Right lobe of liver (tissue), 6 donors: ENCODE data around the gene IYD. TPM values are rescaled to one million over a fixed set of nuclear protein-coding genes. Genes with fewer than 3 reads are reported as not detected.
A peak's percentile ranks its signal among the peaks of the same experiment; 100 is the strongest.

Experiments used
- ATAC-seq, 4 donors: fragments of 200-7000 bp; cut with Tn5 transposase; one replicate each; pipeline ENCODE4 v1.9.1; 2020; ENCODE audit warnings: mild to moderate bottlenecking in 4 of 4, moderate library complexity in 4 of 4
- DNase-seq, 3 donors: peaks; one replicate each; pipeline ENCODE4 v3.0.0-alpha.2; 2020
- H3K27ac ChIP-seq, 3 donors: fragments of 200-600 bp; one replicate each; pipeline ENCODE4 v1.8.0; 2022
- H3K27me3 ChIP-seq, 2 donors: fragments of 200-600 bp; one replicate each; pipeline ENCODE4 v1.8.0; 2022
- H3K36me3 ChIP-seq, 4 donors: fragments of 200-600 bp; sonication (generic) in 1 of 4; one replicate each; pipeline versions ENCODE4 v1.5.1 to v1.8.0; 2017 to 2022; ENCODE audit warnings: control low read depth in 1 of 4
- H3K4me1 ChIP-seq, 4 donors: fragments of 200-600 bp; sonication (generic) in 1 of 4; one replicate each; pipeline versions ENCODE4 v1.5.1 to v1.8.0; 2017 to 2022; ENCODE audit warnings: control low read depth in 1 of 4
- H3K4me3 ChIP-seq, 3 donors: fragments of 200-600 bp; one replicate each; pipeline ENCODE4 v1.8.0; 2022
- H3K9me3 ChIP-seq, 4 donors: fragments of 200-600 bp; sonication (generic) in 1 of 4; one replicate each; pipeline versions ENCODE4 v1.5.1 to v1.8.0; 2017 to 2022; ENCODE audit warnings: control low read depth in 1 of 4
- POLR2A ChIP-seq: fragments of 450-650 bp; IDR thresholded peaks from one replicate; pipeline ENCODE4 v1.6.1; 2017; ENCODE audit warnings: antibody characterized with exemption, mild to moderate bottlenecking
- WGBS: methylation state at CpG from one replicate; pipeline ENCODE4 v1.1.6; 2018; ENCODE audit warnings: low coverage, low lambda C conversion rate; ENCODE audit not compliant: insufficient coverage; ENCODE audit errors: missing lambda C conversion rate; 5-methylcytosine and 5-hydroxymethylcytosine counted together
- intact Hi-C, 2 donors: fragments of 100-400 bp; cut with DNase I; formaldehyde crosslinking; loops; one replicate each; pipeline versions ENCODE4 v1.11.2 to v1.14.1; 2022
- total RNA-seq, 6 experiments: library from RNA; depleted of rRNA in 2 of 6; stranded (reverse); fragments of >200 nt in 2 of 6; fragmentation: NEBNext Ultra II Directional in 3 of 6; extraction: Animal tissue kit (Norgen Biotek cat#: 25700) in 3 of 6; gene quantifications; one replicate each; pipeline versions ENCODE4 v1.1.0 to v1.2.4, GENCODE V29; 2016 to 2023
- TF ChIP-seq, protein P1 (sequence below), 4 donors: fragments of 200-600 bp in 3 of 4; fragments of 450-650 bp in 1 of 4; IDR thresholded peaks; one replicate each; pipeline versions ENCODE4 v1.5.1 to v1.8.0; 2016 to 2022; ENCODE audit warnings: antibody characterized with exemption in 4 of 4, mild to moderate bottlenecking in 2 of 4
- donor health status: DM: no; HTN: yes; CAD: no.
- donor health status: DM: no; HTN: no; CAD: no.
- donor health status: DM: no; HTN: no; CAD: no.
- donor health status: DM: no; HTN: yes; CAD: no.
- donor health status: DM: no; HTN: yes; CAD: no.

IYD gene
- total RNA-seq, 6 experiments from 2014 or later = 5.8 to 21.6 (median 16.1) TPM

DNA sequence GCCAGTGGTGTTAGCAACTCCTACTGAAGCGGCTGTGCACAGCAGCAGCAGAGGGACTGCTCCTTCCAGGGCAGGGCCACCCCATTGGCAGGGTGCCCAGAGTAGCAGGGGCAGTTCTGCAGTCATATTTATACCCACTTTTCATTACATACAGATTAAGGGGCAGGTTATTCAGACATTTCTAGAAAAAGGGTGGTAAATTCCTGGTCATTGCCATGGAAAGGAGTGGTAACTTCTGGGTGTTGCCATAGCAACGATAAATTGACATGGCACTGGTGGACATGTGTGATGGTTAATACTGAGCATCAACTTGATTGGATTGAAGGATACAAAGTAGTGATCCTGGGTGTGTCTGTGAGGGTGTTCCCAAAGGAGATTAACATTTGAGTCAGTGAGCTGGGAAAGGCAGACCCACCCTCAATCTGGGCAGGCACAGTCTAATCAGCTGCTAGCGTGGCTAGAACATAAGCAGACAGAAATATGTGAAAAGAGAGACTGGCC is 45.0 kb downstream of the IYD start:
- Histone ChIP-seq H3K27ac (no peak overlapping the region), H3K27me3 (no peaks in the 10 kb centered on the region), H3K4me3 (no peak overlapping the region), H3K4me1 (peaks cover 0 to 26% (median 10%) of the 10 kb centered on the region in 4 donors), H3K9me3 (no peaks in the 10 kb centered on the region), H3K36me3 (no peaks in the 10 kb centered on the region)
- no peak for TF ChIP-seq POLR2A
- TF ChIP-seq, protein P1, sequence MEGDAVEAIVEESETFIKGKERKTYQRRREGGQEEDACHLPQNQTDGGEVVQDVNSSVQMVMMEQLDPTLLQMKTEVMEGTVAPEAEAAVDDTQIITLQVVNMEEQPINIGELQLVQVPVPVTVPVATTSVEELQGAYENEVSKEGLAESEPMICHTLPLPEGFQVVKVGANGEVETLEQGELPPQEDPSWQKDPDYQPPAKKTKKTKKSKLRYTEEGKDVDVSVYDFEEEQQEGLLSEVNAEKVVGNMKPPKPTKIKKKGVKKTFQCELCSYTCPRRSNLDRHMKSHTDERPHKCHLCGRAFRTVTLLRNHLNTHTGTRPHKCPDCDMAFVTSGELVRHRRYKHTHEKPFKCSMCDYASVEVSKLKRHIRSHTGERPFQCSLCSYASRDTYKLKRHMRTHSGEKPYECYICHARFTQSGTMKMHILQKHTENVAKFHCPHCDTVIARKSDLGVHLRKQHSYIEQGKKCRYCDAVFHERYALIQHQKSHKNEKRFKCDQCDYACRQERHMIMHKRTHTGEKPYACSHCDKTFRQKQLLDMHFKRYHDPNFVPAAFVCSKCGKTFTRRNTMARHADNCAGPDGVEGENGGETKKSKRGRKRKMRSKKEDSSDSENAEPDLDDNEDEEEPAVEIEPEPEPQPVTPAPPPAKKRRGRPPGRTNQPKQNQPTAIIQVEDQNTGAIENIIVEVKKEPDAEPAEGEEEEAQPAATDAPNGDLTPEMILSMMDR (IDR thresholded peaks at IDR 0.05) = no peak
- WGBS = 100% methylated on average over 3 of the region's 3 CpGs
- no peak for DNase-seq
- intact Hi-C loops = no loop called here
- no peak for ATAC-seq

DNA sequence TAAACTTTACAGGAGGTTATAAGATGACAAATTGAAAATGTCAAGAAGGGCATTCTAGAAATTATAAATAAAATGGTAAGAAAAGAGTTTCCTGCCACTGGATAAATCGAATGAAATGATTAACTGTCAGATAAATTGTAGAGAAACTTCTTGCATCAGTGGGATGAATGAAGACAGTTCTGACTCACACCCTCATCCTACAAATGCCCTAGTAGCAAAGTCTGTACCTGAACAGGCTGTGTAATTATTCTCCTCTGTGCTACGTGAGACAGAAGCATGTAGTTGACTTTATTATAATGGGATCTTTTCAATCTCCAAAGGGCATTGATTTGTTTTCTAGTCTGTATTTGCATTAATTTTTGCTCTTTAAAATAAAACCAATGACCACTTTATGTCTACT is 47.3 kb downstream of the IYD start:
- no peak for TF ChIP-seq POLR2A
- TF ChIP-seq, protein P1 (IDR thresholded peaks at IDR 0.05) = no peak
- peaks cover 0 to 5% (median 0%) of the 10 kb centered on the region in 4 donors for H3K4me1 ChIP-seq
- DNase-seq = no peak
- no peak overlapping the region for H3K4me3 ChIP-seq
- H3K9me3 ChIP-seq = no peaks in the 10 kb centered on the region
- no peaks in the 10 kb centered on the region for H3K27me3 ChIP-seq
- no peak overlapping the region for H3K27ac ChIP-seq
- 53% methylated on average over 2 of the region's 2 CpGs for WGBS
- no peak for ATAC-seq
- intact Hi-C loops = loop anchor here in 1 of 2 donors (5.0 kb wide), 1 partner anchor 396 kb away; no protein-coding TSS in a partner anchor
- H3K36me3 ChIP-seq = no peaks in the 10 kb centered on the region

DNA sequence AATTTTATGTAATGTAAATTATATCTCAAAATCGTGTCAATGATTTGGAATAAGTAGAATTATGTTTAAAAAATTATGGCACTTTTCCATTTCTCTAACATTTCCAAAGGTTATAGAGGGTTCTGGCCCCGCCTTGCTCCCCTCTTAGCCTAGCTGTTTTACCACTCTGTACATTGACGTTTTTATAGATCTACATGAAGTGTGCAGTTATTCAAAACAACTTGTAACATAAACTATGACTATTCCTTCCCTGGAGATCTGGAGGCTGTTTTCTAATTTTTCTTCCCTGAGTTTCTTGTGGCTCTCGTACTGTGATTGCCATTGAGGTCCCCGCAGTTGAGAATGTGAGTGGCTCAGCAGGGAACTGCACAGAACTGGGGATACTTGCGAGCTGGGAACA is 48.4 kb downstream of the IYD start:
- Histone ChIP-seq H3K27me3 (no peaks in the 10 kb centered on the region), H3K4me3 (no peak overlapping the region), H3K9me3 (no peaks in the 10 kb centered on the region), H3K4me1 (peaks cover 0 to 5% (median 0%) of the 10 kb centered on the region in 4 donors), H3K36me3 (no peaks in the 10 kb centered on the region), H3K27ac (no peak overlapping the region)
- ATAC-seq = no peak
- intact Hi-C loops = loop anchor here in 1 of 2 donors (5.0 kb wide), 1 partner anchor 395 kb away; no protein-coding TSS in a partner anchor
- 44% methylated on average over 4 of the region's 6 CpGs for WGBS
- TF ChIP-seq, protein P1 (IDR thresholded peaks at IDR 0.05) = no peak
- TF ChIP-seq POLR2A = no peak
- no peak for DNase-seq

DNA sequence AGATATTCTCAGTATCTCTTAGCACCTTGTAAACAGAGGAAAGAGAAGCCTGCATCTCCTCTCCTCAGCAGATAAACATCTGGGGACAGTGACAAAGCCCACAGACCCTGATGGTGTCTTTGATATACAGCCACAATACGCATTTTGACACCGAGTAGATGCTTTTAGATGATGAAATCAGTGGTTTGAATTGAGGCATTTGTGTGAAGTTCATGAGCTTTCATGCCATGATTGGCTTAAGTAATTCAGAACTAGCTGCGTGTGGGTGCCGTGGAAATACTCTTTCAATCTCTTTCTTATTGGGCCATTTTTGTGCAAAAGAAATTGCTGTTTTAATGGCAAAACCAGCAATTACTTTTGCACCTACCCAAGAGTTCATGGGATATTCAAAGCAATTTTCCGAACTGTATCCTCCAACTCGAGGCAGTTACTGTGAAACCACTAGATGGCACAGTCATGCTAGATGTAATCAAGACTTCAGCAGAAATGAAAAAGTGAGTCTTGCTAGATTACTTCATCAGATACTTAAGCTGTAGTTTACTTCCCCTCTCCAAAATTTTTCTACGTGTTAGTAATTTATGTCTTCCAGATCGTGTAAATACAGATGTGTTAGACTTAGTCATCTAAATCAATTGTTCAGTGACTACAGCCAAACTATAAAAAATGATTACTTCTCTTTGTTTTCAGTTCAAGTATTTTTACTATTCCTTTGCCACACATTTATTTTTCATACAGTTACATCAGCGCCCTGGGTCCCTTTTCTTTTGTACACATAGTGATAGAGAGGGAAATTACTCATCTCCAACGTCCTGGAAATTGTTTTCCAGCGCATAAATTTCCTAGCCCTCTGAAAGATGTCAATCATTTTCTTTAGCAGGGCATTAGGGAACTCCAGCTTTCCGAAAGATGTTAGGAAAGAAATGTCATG is 49.4 kb downstream of the IYD start:
- Histone ChIP-seq H3K4me3 (peak overlapping the region; percentile 16 to 46 (median 39)), H3K27ac (peak overlapping the region; percentile 26 to 60 (median 41)), H3K4me1 (peaks cover 0 to 5% (median 0%) of the 10 kb centered on the region in 4 donors), H3K9me3 (no peaks in the 10 kb centered on the region), H3K36me3 (no peaks in the 10 kb centered on the region), H3K27me3 (no peaks in the 10 kb centered on the region)
- TF ChIP-seq POLR2A = no peak
- TF ChIP-seq, protein P1 (IDR thresholded peaks at IDR 0.05) = peak; percentile 80 to 89 (median 84)
- ATAC-seq (peak; percentile 85 to 92 (median 90)), DNase-seq (no peak)
- WGBS = 3% methylated on average over 12 of the region's 12 CpGs
- intact Hi-C loops = loop anchor here in 1 of 2 donors (5.0 kb wide), 1 partner anchor 394 kb away; no protein-coding TSS in a partner anchor
